Stimulated activated memory B cell treated with anti-CD40 and anti-IgM and Interleukin-4, amounts not matched to agents 10 μg/mL and 1 μg/mL and 100 μg/mL, for 72 hours (primary cell): ENCODE measurements around the gene FSIP1.

Source experiments
- ATAC-seq: fragments of 150-1000 bp; cut with Tn5 transposase; 2 replicates; pipeline ENCODE4 v1.10.0; 2021
- H3K27ac Mint-ChIP-seq: one replicate; pipeline ENCODE4 v1.8.0; 2022; ENCODE audit warnings: mild to moderate bottlenecking, mixed read lengths
- H3K27me3 Mint-ChIP-seq: one replicate; pipeline ENCODE4 v1.8.0; 2022; ENCODE audit warnings: mixed read lengths
- H3K36me3 Mint-ChIP-seq: one replicate; pipeline ENCODE4 v1.8.0; 2022; ENCODE audit warnings: mixed read lengths
- H3K4me1 Mint-ChIP-seq: one replicate; pipeline ENCODE4 v1.8.0; 2022; ENCODE audit warnings: mixed read lengths
- H3K4me3 Mint-ChIP-seq: one replicate; pipeline ENCODE4 v1.8.0; 2022; ENCODE audit warnings: mild to moderate bottlenecking, moderate library complexity, mixed read lengths
- H3K9me3 Mint-ChIP-seq: one replicate; pipeline ENCODE4 v1.8.0; 2022; ENCODE audit warnings: mixed read lengths

Gene FSIP1

GRCh38 chr15:39565851-39566250 is 216.8 kb downstream of the FSIP1 start:
- H3K4me1 Mint-ChIP-seq = no peaks in the 10 kb centered on the region
- H3K4me3 Mint-ChIP-seq = no peak overlapping the region
- no peak for ATAC-seq
- no peaks in the 10 kb centered on the region for H3K36me3 Mint-ChIP-seq
- H3K9me3 Mint-ChIP-seq = no peaks in the 10 kb centered on the region
- H3K27ac Mint-ChIP-seq = no peak overlapping the region
- peaks cover under 1% of the 10 kb centered on the region for H3K27me3 Mint-ChIP-seq

- Mint-ChIP-seq H3K4me1 (no peaks in the 10 kb centered on the region), H3K9me3 (no peaks in the 10 kb centered on the region), H3K27ac (no peak overlapping the region), H3K27me3 (peaks cover 8% of the 10 kb centered on the region), H3K36me3 (no peaks in the 10 kb centered on the region), H3K4me3 (no peak overlapping the region)
- no peak for ATAC-seq
Measured at GRCh38 chr15:39564972-39565665, 217.5 kb downstream of the FSIP1 start.

- H3K36me3 Mint-ChIP-seq = no peaks in the 10 kb centered on the region
- ATAC-seq = no peak
- H3K27me3 Mint-ChIP-seq = peaks cover 31% of the 10 kb centered on the region
- no peak overlapping the region for H3K27ac Mint-ChIP-seq
- H3K4me1 Mint-ChIP-seq = no peaks in the 10 kb centered on the region
- no peak overlapping the region for H3K4me3 Mint-ChIP-seq
- H3K9me3 Mint-ChIP-seq = no peaks in the 10 kb centered on the region
Measured at GRCh38 chr15:39558421-39558820, 224.2 kb downstream of the FSIP1 start.

- peaks cover 40% of the 10 kb centered on the region for H3K27me3 Mint-ChIP-seq
- H3K9me3 Mint-ChIP-seq = no peaks in the 10 kb centered on the region
- H3K4me1 Mint-ChIP-seq = no peaks in the 10 kb centered on the region
- H3K4me3 Mint-ChIP-seq = no peak overlapping the region
- no peaks in the 10 kb centered on the region for H3K36me3 Mint-ChIP-seq
- no peak for ATAC-seq
- H3K27ac Mint-ChIP-seq = no peak overlapping the region
Measured at GRCh38 chr15:39556461-39556860, 226.2 kb downstream of the FSIP1 start.

- peaks cover 45% of the 10 kb centered on the region for H3K27me3 Mint-ChIP-seq
- H3K4me3 Mint-ChIP-seq = no peak overlapping the region
- H3K4me1 Mint-ChIP-seq = no peaks in the 10 kb centered on the region
- ATAC-seq = no peak
- H3K9me3 Mint-ChIP-seq = no peaks in the 10 kb centered on the region
- H3K27ac Mint-ChIP-seq = no peak overlapping the region
- no peaks in the 10 kb centered on the region for H3K36me3 Mint-ChIP-seq
Measured at GRCh38 chr15:39555885-39556284, 226.8 kb downstream of the FSIP1 start.

- H3K4me1 Mint-ChIP-seq = no peaks in the 10 kb centered on the region
- no peaks in the 10 kb centered on the region for H3K36me3 Mint-ChIP-seq
- no peaks in the 10 kb centered on the region for H3K9me3 Mint-ChIP-seq
- H3K27me3 Mint-ChIP-seq = peaks cover 35% of the 10 kb centered on the region
- no peak overlapping the region for H3K27ac Mint-ChIP-seq
- ATAC-seq = no peak
- H3K4me3 Mint-ChIP-seq = no peak overlapping the region
Measured at GRCh38 chr15:39554746-39555387, 227.8 kb downstream of the FSIP1 start.

- H3K27ac Mint-ChIP-seq = no peak overlapping the region
Measured at GRCh38 chr15:39553947-39554693, 228.5 kb downstream of the FSIP1 start.

GRCh38 chr15:39552556-39552955 is 230.1 kb downstream of the FSIP1 start:
- Mint-ChIP-seq H3K4me1 (no peaks in the 10 kb centered on the region), H3K27ac (no peak overlapping the region), H3K4me3 (no peak overlapping the region), H3K9me3 (no peaks in the 10 kb centered on the region), H3K27me3 (peaks cover 33% of the 10 kb centered on the region), H3K36me3 (no peaks in the 10 kb centered on the region)
- ATAC-seq = no peak

More at GRCh38 chr15:39553947-39554693, 228.5 kb downstream of the FSIP1 start:
- peaks cover 33% of the 10 kb centered on the region for H3K27me3 Mint-ChIP-seq
- H3K9me3 Mint-ChIP-seq = no peaks in the 10 kb centered on the region
- no peaks in the 10 kb centered on the region for H3K36me3 Mint-ChIP-seq
- no peak for ATAC-seq
- no peaks in the 10 kb centered on the region for H3K4me1 Mint-ChIP-seq
- H3K4me3 Mint-ChIP-seq = no peak overlapping the region

GRCh38 chr15:39551476-39551875 is 231.2 kb downstream of the FSIP1 start:
- Mint-ChIP-seq H3K4me3 (no peak overlapping the region), H3K36me3 (no peaks in the 10 kb centered on the region), H3K9me3 (no peaks in the 10 kb centered on the region), H3K27ac (no peak overlapping the region), H3K27me3 (peaks cover 28% of the 10 kb centered on the region), H3K4me1 (no peaks in the 10 kb centered on the region)
- ATAC-seq = no peak
